CD4-positive, alpha-beta T cell treated with Interleukin-10 for 1 hour (primary cell): Measurements from ENCODE around the gene PTEN.
A peak's percentile ranks its signal among the peaks of the same experiment; 100 is the strongest.
"Not testable (repeated sequence)": the region's sequence is repeated elsewhere in the genome, so short reads cannot be mapped to it uniquely, and the experiment has no call there.

ENCODE experiments used
- DNase-seq: peaks from one replicate; pipeline ENCODE4 v3.0.0-alpha.2; 2020

Gene PTEN

GRCh38 chr10:87863053-87863943 lies at the start of gene PTEN, which contains the start of gene KLLN:
Gene PTEN (plus strand): TSS chr10:87863625. CDS start chr10:87864470, 845 bp downstream.
Gene KLLN (minus strand): TSS chr10:87863533. CDS start chr10:87862487, 1,046 bp downstream.
- DNase-seq, result peak; percentile 87

- DNase-seq, result no peak
Measured at GRCh38 chr10:87816163-87816897, 47.1 kb upstream of the PTEN start.

- peak; percentile 4 for DNase-seq
Measured at GRCh38 chr10:87816898-87817608, 46.4 kb upstream of the PTEN start.

GRCh38 chr10:87817609-87818504 lies 45.6 kb upstream of the PTEN start, which contains the start of gene ATAD1:
Gene ATAD1 (minus strand): TSS chr10:87818226. CDS start chr10:87814599, 3,627 bp downstream.
- peak; percentile 91 for DNase-seq

GRCh38 chr10:87818505-87819288 lies 44.7 kb upstream of the PTEN start:
- peak; percentile 75 for DNase-seq

- no peak for DNase-seq
Measured at GRCh38 chr10:87819289-87819585, 44.2 kb upstream of the PTEN start.

GRCh38 chr10:87826653-87827052 lies 36.8 kb upstream of the PTEN start:
- no peak for DNase-seq

- no peak for DNase-seq
Measured at GRCh38 chr10:87827681-87828080, 35.7 kb upstream of the PTEN start.

GRCh38 chr10:87829051-87829450 lies 34.4 kb upstream of the PTEN start:
- not testable (repeated sequence) for DNase-seq

- no peak for DNase-seq
Measured at GRCh38 chr10:87829986-87830729, 33.3 kb upstream of the PTEN start.

GRCh38 chr10:87836098-87836497 lies 27.3 kb upstream of the PTEN start:
- no peak for DNase-seq

- no peak for DNase-seq
Measured at GRCh38 chr10:87837445-87837844, 26.0 kb upstream of the PTEN start.

- no peak for DNase-seq
Measured at GRCh38 chr10:87838650-87839049, 24.8 kb upstream of the PTEN start.

- no peak for DNase-seq
Measured at GRCh38 chr10:87841186-87841585, 22.2 kb upstream of the PTEN start.

GRCh38 chr10:87842220-87842641 lies 21.2 kb upstream of the PTEN start:
- DNase-seq, result no peak

GRCh38 chr10:87842776-87843497 lies 20.5 kb upstream of the PTEN start:
- no peak for DNase-seq

- DNase-seq, result no peak
Measured at GRCh38 chr10:87843714-87844113, 19.7 kb upstream of the PTEN start.

- no peak for DNase-seq
Measured at GRCh38 chr10:87844837-87845623, 18.4 kb upstream of the PTEN start.

- DNase-seq, result no peak
Measured at GRCh38 chr10:87845624-87845998, 17.8 kb upstream of the PTEN start.
